GM19193 (cell line): ENCODE data around the gene CDKN2C.

Source experiments
- POLR2A ChIP-seq: IDR thresholded peaks from 4 replicates; pipeline ENCODE4 v1.6.1; 2011; ENCODE audit not compliant: insufficient read depth, insufficient read length; ENCODE audit errors: extremely low read depth

Gene CDKN2C

GRCh38 chr1:50959303-50959912 lies 10.6 kb upstream of the CDKN2C start:
- no peak for TF ChIP-seq POLR2A

GRCh38 chr1:50959913-50960844 lies 9.9 kb upstream of the CDKN2C start, which contains the start of gene FAF1:
Gene FAF1, minus strand, starts transcription at chr1:50960267. Its CDS starts 456 bp downstream, at chr1:50959811.
- peak; percentile 99 for TF ChIP-seq POLR2A

- no peak for TF ChIP-seq POLR2A
Observed at GRCh38 chr1:50964863-50965262, 5.2 kb upstream of the CDKN2C start.

GRCh38 chr1:50966991-50967390 lies 3.1 kb upstream of the CDKN2C start:
- no peak for TF ChIP-seq POLR2A

- TF ChIP-seq POLR2A: no peak
Observed at GRCh38 chr1:50967416-50968157, 2.5 kb upstream of the CDKN2C start.

- TF ChIP-seq POLR2A: peak; percentile 57
Observed at GRCh38 chr1:50968158-50968820, 1.8 kb upstream of the CDKN2C start.

- TF ChIP-seq POLR2A: peak; percentile 39
Observed at GRCh38 chr1:50968821-50969610, 1.0 kb upstream of the CDKN2C start.

- TF ChIP-seq POLR2A: no peak
Observed at GRCh38 chr1:50970509-50970887, 453 bp downstream of the CDKN2C start.

- TF ChIP-seq POLR2A: no peak
Observed at GRCh38 chr1:50970931-50971582, 1.0 kb downstream of the CDKN2C start.

- TF ChIP-seq POLR2A: no peak
Observed at GRCh38 chr1:50971748-50972305, 1.8 kb downstream of the CDKN2C start.

GRCh38 chr1:50972766-50973165 lies 2.7 kb downstream of the CDKN2C start:
- TF ChIP-seq POLR2A: no peak

- no peak for TF ChIP-seq POLR2A
Observed at GRCh38 chr1:50973255-50973654, 3.2 kb downstream of the CDKN2C start.

- TF ChIP-seq POLR2A: no peak
Observed at GRCh38 chr1:50973875-50974617, 4.0 kb downstream of the CDKN2C start.

GRCh38 chr1:50974618-50974935 lies 4.5 kb downstream of the CDKN2C start:
- TF ChIP-seq POLR2A: no peak
